Brain microvascular endothelial cell (primary cell): Measurements from ENCODE around the gene ANGPTL7.
"Not testable (repeated sequence)": the region's sequence is repeated elsewhere in the genome, so short reads cannot be mapped to it uniquely, and the experiment has no call there.

Experiments used
- DNase-seq: peaks from one replicate; pipeline ENCODE4 v3.0.0-alpha.2; 2020
- H3K27ac ChIP-seq: fragments of 250-450 bp; sonication (Bioruptor Pico); 2 replicates; pipeline ENCODE4 v1.5.1; 2020; ENCODE audit warnings: mild to moderate bottlenecking, moderate library complexity
- H3K27me3 ChIP-seq: fragments of 250-450 bp; sonication (Bioruptor Pico); replicated peaks from 2 replicates; pipeline ENCODE4 v1.5.1; 2020; ENCODE audit warnings: mild to moderate bottlenecking
- H3K36me3 ChIP-seq: fragments of 250-450 bp; sonication (Bioruptor Pico); replicated peaks from 2 replicates; pipeline ENCODE4 v1.5.1; 2020; ENCODE audit warnings: mild to moderate bottlenecking
- H3K4me3 ChIP-seq: 2 replicates; pipeline ENCODE4 v1.5.1; 2011; ENCODE audit warnings: low read depth, mild to moderate bottlenecking, control low read depth, low read length, moderate library complexity
- CTCF ChIP-seq: IDR thresholded peaks from 2 replicates; pipeline ENCODE4 v1.5.1; 2011; ENCODE audit warnings: low read depth, mild to moderate bottlenecking, moderate library complexity, low read length, control low read depth, inconsistent platforms; ENCODE audit errors: missing control alignments
- in situ Hi-C: cut with HindIII; loops from 2 replicates; pipeline ENCODE4 v1.10.0; 2017; ENCODE audit warnings: low sequenced_read_pairs, low pct_ligation_motif_present

Gene ANGPTL7

GRCh38 chr1:11174261-11174942 lies 14.8 kb upstream of the ANGPTL7 start:
- no peak for DNase-seq
- in situ Hi-C loops, result no loop called here
- Histone ChIP-seq H3K27me3 (no peaks in the 10 kb centered on the region), H3K27ac (no peak overlapping the region), H3K36me3 (peaks cover 2% of the 10 kb centered on the region), H3K4me3 (no peak overlapping the region)
- TF ChIP-seq CTCF, result no peak

- DNase-seq, result no peak
- no peaks in the 10 kb centered on the region for H3K36me3 ChIP-seq
- H3K27me3 ChIP-seq, result no peaks in the 10 kb centered on the region
- TF ChIP-seq CTCF, result no peak
- H3K4me3 ChIP-seq, result no peak overlapping the region
- in situ Hi-C loops, result no loop called here
- no peak overlapping the region for H3K27ac ChIP-seq
These were observed 13.7 kb upstream of the ANGPTL7 start for GRCh38 chr1:11175461-11175860.

GRCh38 chr1:11176081-11176706 lies 13.0 kb upstream of the ANGPTL7 start:
- in situ Hi-C loops, result no loop called here
- Histone ChIP-seq H3K27me3 (no peaks in the 10 kb centered on the region), H3K36me3 (peaks cover 2% of the 10 kb centered on the region), H3K27ac (no peak overlapping the region), H3K4me3 (no peak overlapping the region)
- DNase-seq, result peak; percentile 34
- TF ChIP-seq CTCF, result no peak

GRCh38 chr1:11178021-11179015 lies 10.8 kb upstream of the ANGPTL7 start:
- no peak overlapping the region for H3K27ac ChIP-seq
- no peak for DNase-seq
- H3K27me3 ChIP-seq, result no peaks in the 10 kb centered on the region
- TF ChIP-seq CTCF, result no peak
- no peak overlapping the region for H3K4me3 ChIP-seq
- in situ Hi-C loops, result no loop called here
- H3K36me3 ChIP-seq, result peaks cover 2% of the 10 kb centered on the region

- Histone ChIP-seq H3K27ac (peak overlapping the region; percentile 22), H3K4me3 (no peak overlapping the region), H3K36me3 (peaks cover 2% of the 10 kb centered on the region), H3K27me3 (no peaks in the 10 kb centered on the region)
- no peak for TF ChIP-seq CTCF
- in situ Hi-C loops, result no loop called here
- no peak for DNase-seq
These were observed 10.0 kb upstream of the ANGPTL7 start for GRCh38 chr1:11179125-11179524.

GRCh38 chr1:11179749-11180148 lies 9.4 kb upstream of the ANGPTL7 start:
- H3K36me3 ChIP-seq, in situ Hi-C loops, H3K27me3 ChIP-seq, H3K4me3 ChIP-seq: not testable (repeated sequence)
- peak; percentile 67 for DNase-seq
- H3K27ac ChIP-seq, result peak overlapping the region; percentile 22
